GM23248 (cell line): Measurements from ENCODE around the gene WWOX. TPM values are rescaled to one million over a fixed set of nuclear protein-coding genes. Genes with fewer than 3 reads are reported as not detected.

Experiments
- DNase-seq: peaks from one replicate; pipeline ENCODE4 v3.0.0-alpha.2; 2015
- H2AFZ ChIP-seq: fragments of 200-600 bp; sonication (generic); 2 replicates; pipeline ENCODE4 v1.6.1; 2016; ENCODE audit warnings: antibody characterized with exemption
- H3F3A ChIP-seq: fragments of 200-600 bp; sonication (generic); 2 replicates; pipeline ENCODE4 v1.6.1; 2016; ENCODE audit warnings: mild to moderate bottlenecking, antibody characterized with exemption, mixed run types; ENCODE audit not compliant: insufficient read depth
- H3K27ac ChIP-seq: fragments of 200-600 bp; sonication (generic); 2 replicates; pipeline ENCODE4 v1.5.1; 2016; ENCODE audit warnings: mild to moderate bottlenecking
- H3K27me3 ChIP-seq: fragments of 200-600 bp; sonication (generic); replicated peaks from 2 replicates; pipeline ENCODE4 v1.6.1; 2016; ENCODE audit warnings: mild to moderate bottlenecking; ENCODE audit not compliant: insufficient read depth
- H3K36me3 ChIP-seq: fragments of 200-600 bp; sonication (generic); 2 replicates; pipeline ENCODE4 v1.6.1; 2016; ENCODE audit warnings: low read depth, mild to moderate bottlenecking
- H3K4me1 ChIP-seq: fragments of 200-600 bp; sonication (generic); 2 replicates; pipeline ENCODE4 v1.6.1; 2016; ENCODE audit warnings: mild to moderate bottlenecking; ENCODE audit not compliant: insufficient read depth
- H3K4me2 ChIP-seq: fragments of 200-600 bp; sonication (generic); one replicate; pipeline ENCODE4 v1.6.1; 2016; ENCODE audit warnings: mild to moderate bottlenecking; ENCODE audit not compliant: unreplicated experiment
- H3K4me3 ChIP-seq: fragments of 200-600 bp; sonication (generic); 2 replicates; pipeline ENCODE4 v1.5.1; 2016; ENCODE audit warnings: mild to moderate bottlenecking
- H3K79me2 ChIP-seq: fragments of 200-600 bp; sonication (generic); 2 replicates; pipeline ENCODE4 v1.6.1; 2016; ENCODE audit warnings: mild to moderate bottlenecking; ENCODE audit not compliant: insufficient read depth
- H3K9ac ChIP-seq: fragments of 200-600 bp; sonication (generic); 2 replicates; pipeline ENCODE4 v1.6.1; 2016; ENCODE audit warnings: mild to moderate bottlenecking
- H3K9me2 ChIP-seq: fragments of 200-600 bp; sonication (generic); 2 replicates; pipeline ENCODE4 v1.6.1; 2016; ENCODE audit warnings: mixed run types, mild to moderate bottlenecking, moderate library complexity; ENCODE audit not compliant: insufficient read depth
- H3K9me3 ChIP-seq: fragments of 200-600 bp; sonication (generic); one replicate; pipeline ENCODE4 v1.6.1; 2017; ENCODE audit warnings: low read depth
- H4K20me1 ChIP-seq: fragments of 200-600 bp; sonication (generic); 2 replicates; pipeline ENCODE4 v1.6.0; 2016; ENCODE audit not compliant: insufficient read depth
- EZH2 ChIP-seq: fragments of 200-600 bp; sonication (generic); IDR thresholded peaks from 2 replicates; pipeline ENCODE4 v1.6.1; 2018; ENCODE audit warnings: antibody characterized with exemption, mild to moderate bottlenecking; ENCODE audit not compliant: insufficient read depth, poor library complexity, severe bottlenecking
- EZH2phosphoT487 ChIP-seq: fragments of 200-600 bp; sonication (generic); IDR thresholded peaks from 2 replicates; pipeline ENCODE4 v1.6.1; 2018; ENCODE audit warnings: antibody characterized with exemption, moderate library complexity, mild to moderate bottlenecking, low read depth; ENCODE audit not compliant: insufficient read depth
- WGBS, 2 experiments: methylation state at CpG; one replicate each; pipeline ENCODE4 v1.1.6; 2015 to 2017; ENCODE audit warnings: low lambda C conversion rate in 2 of 2, low coverage in 1 of 2; ENCODE audit errors: missing lambda C conversion rate in 2 of 2; 5-methylcytosine and 5-hydroxymethylcytosine counted together
- in situ Hi-C: fragments of 300-500 bp; cut with MboI; formaldehyde crosslinking; loops from 2 replicates; pipeline ENCODE4 v1.15.0; 2020
- polyA plus RNA-seq: library from polyadenylated mRNA; unstranded; fragments of >200 nt; fragmentation: Nextera tagmentation; extraction: Ambion mirVana; gene quantifications from 2 replicates; pipeline ENCODE4 v1.2.1, GENCODE V29; 2016
- total RNA-seq: library from RNA; depleted of rRNA; stranded (reverse); fragments of >200 nt; shearing (Covaris generic); gene quantifications from 2 replicates; pipeline ENCODE4 v1.2.3, GENCODE V29; 2014

WWOX gene
- total and polyA plus RNA-seq, 2 experiments from 2014 or later: 4.5 to 6.6 TPM

DNA sequence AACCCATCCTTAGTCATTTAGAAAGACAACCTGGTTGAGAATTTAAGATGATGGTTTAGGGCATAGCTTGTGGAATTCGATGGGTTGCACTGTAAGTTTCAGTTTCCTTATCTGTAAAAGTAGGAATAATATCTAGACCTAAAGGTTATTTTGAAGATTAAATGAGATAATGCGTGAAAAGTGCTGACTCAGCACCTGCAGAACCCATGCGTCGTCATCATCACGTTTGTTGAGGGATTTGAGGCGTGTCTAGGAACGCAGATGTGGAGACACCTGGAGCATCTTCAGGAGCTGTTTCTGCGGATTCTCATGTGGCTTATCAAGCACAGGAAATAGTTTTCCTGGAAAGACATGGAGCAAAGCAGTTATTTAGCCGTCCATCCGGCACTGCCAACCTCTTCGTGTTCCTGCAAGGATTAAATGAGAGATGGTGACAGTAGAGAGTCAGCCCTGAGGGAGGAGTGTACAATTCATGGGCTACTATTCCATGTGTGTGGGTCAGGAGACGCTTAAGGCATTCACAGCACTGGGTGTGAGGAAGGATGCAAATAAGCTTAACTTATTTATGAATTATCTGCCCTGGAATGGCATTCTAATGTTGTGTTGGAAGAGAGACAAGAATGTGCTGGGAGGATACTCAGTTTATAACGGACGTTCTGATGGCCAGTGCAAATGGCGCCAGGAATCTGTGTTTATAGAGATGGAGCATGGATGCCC, 965.0 kb downstream of the WWOX start:
- Histone ChIP-seq H2AFZ (no peak overlapping the region), H3F3A (no peaks in the 10 kb centered on the region), H3K9me2 (no peaks in the 10 kb centered on the region), H3K79me2 (no peaks in the 10 kb centered on the region), H3K9me3 (no peaks in the 10 kb centered on the region), H3K9ac (no peak overlapping the region), H3K4me3 (no peak overlapping the region), H3K4me1 (no peaks in the 10 kb centered on the region), H3K27ac (no peak overlapping the region), H4K20me1 (no peaks in the 10 kb centered on the region), H3K4me2 (no peak overlapping the region), H3K27me3 (no peaks in the 10 kb centered on the region), H3K36me3 (no peaks in the 10 kb centered on the region)
- DNase-seq: no peak
- in situ Hi-C loops: no loop called here
- TF ChIP-seq EZH2: no peak
- no peak for TF ChIP-seq EZH2phosphoT487
- WGBS, 2 experiments: 60 to 69% methylated on average over 15 of the region's 15 CpGs

DNA sequence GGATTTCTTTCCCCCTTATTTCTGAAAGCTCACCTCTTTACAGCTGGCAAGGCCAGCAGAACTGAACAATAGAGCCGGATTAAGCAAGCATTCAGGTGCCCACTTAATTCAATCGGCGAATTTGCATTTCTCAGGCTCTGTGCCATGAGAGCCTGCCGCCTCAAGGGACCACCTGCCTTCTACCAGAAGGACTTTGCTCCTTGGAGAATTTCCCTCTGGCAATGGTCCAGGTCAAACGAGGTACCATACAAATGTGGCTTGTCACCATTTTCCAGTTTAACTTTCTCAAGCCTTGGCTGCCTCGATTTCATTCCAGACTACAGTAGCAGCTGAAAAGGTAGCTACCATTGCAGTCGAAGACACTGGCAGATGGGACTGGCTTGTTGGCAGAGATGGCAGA, 967.1 kb downstream of the WWOX start:
- Histone ChIP-seq H3K4me2 (no peak overlapping the region), H3K27ac (no peak overlapping the region), H3K4me3 (no peak overlapping the region), H2AFZ (no peak overlapping the region), H3K4me1 (no peaks in the 10 kb centered on the region), H3K79me2 (no peaks in the 10 kb centered on the region), H3K9ac (no peak overlapping the region), H4K20me1 (no peaks in the 10 kb centered on the region), H3F3A (no peaks in the 10 kb centered on the region), H3K9me2 (no peaks in the 10 kb centered on the region), H3K36me3 (no peaks in the 10 kb centered on the region), H3K27me3 (no peaks in the 10 kb centered on the region), H3K9me3 (no peaks in the 10 kb centered on the region)
- TF ChIP-seq EZH2phosphoT487: no peak
- TF ChIP-seq EZH2: no peak
- in situ Hi-C loops: no loop called here
- DNase-seq: no peak
- WGBS, 2 experiments: 51 to 53% methylated on average over 7 of the region's 7 CpGs

DNA sequence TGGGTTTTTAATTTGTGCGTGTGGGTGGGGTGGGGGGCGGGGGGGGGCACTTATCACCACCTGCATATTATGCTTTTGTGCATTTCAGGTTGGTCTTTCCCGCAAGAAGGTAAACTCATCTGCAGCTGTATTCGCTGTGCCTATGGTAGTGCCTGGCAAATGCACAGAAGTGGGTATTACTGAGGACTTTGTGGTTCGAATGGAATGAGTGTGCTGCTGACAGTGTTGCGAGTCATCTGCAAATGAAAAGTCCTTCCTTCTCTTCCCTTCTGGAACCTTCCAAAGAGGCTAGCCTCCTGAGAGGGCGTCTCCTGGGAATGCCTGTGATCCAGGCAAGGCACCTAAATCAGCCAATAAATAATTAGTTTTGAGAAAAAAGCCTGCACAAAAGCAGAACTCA, 968.1 kb downstream of the WWOX start:
- Histone ChIP-seq H3K4me3 (no peak overlapping the region), H3K9me2 (no peaks in the 10 kb centered on the region), H3F3A (no peaks in the 10 kb centered on the region), H3K9me3 (no peaks in the 10 kb centered on the region), H3K27me3 (no peaks in the 10 kb centered on the region), H3K4me2 (no peak overlapping the region), H3K4me1 (no peaks in the 10 kb centered on the region), H3K27ac (no peak overlapping the region), H4K20me1 (no peaks in the 10 kb centered on the region), H3K79me2 (no peaks in the 10 kb centered on the region), H2AFZ (no peak overlapping the region), H3K36me3 (no peaks in the 10 kb centered on the region), H3K9ac (no peak overlapping the region)
- in situ Hi-C loops: no loop called here
- TF ChIP-seq EZH2phosphoT487 (no peak), EZH2 (no peak)
- peak; percentile 2 for DNase-seq
- 46 to 60% methylated on average over 5 to 7 of the region's 7 CpGs for WGBS, 2 experiments

DNA sequence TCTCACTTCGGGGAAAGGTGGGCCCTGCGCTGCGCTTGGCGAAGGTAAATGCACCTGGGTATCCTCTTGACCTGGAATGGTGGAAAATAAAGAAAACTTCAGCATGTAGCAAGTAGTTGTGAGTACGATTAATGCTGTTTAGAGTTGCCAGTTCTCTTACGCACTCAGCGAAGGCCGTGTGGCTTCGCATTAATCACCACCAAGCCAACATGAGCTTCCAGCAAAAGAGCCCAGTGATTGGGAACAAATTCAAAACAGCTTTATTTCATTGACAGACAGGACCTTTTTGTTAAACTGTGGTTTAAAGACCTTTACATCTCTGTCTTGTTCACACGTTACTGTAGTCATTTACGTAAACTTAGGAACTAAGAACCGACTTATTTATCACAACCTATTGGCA, 969.7 kb downstream of the WWOX start:
- H3F3A ChIP-seq: no peaks in the 10 kb centered on the region
- H3K4me2 ChIP-seq: no peak overlapping the region
- no peaks in the 10 kb centered on the region for H3K27me3 ChIP-seq
- H3K4me1 ChIP-seq: no peaks in the 10 kb centered on the region
- H2AFZ ChIP-seq: no peak overlapping the region
- H3K4me3 ChIP-seq: no peak overlapping the region
- in situ Hi-C loops: no loop called here
- H3K36me3 ChIP-seq: no peaks in the 10 kb centered on the region
- no peaks in the 10 kb centered on the region for H3K9me3 ChIP-seq
- no peaks in the 10 kb centered on the region for H4K20me1 ChIP-seq
- DNase-seq: no peak
- H3K27ac ChIP-seq: no peak overlapping the region
- no peak overlapping the region for H3K9ac ChIP-seq
- WGBS, 2 experiments: 53 to 55% methylated on average over 12 of the region's 12 CpGs
- TF ChIP-seq EZH2 (no peak), EZH2phosphoT487 (no peak)
- no peaks in the 10 kb centered on the region for H3K9me2 ChIP-seq
- no peaks in the 10 kb centered on the region for H3K79me2 ChIP-seq
